IMR-90 (cell line): Measurements from ENCODE around the gene TAPT1. TPM values are rescaled to one million over a fixed set of nuclear protein-coding genes. Genes with fewer than 3 reads are reported as not detected.

Source experiments
- ATAC-seq: fragments of 200-7000 bp; cut with Tn5 transposase; 2 replicates; pipeline ENCODE4 v1.9.1; 2020; ENCODE audit warnings: low read depth, mild to moderate bottlenecking, moderate library complexity
- BruUV-seq: library from RNA; stranded (reverse); fragments of 400-500 nt; replicated peaks from 2 replicates; lab custom pipeline; 2021; lab: Mats Ljungman, UMichigan
- CTCF ChIA-PET: fragments of 300-600 bp; formaldehyde crosslinking; extraction: SDS; loops from one replicate; lab custom pipeline; 2021; ENCODE audit warnings: antibody characterized with exemption; lab: Yijun Ruan, JAX
- POLR2A ChIA-PET: fragments of 300-600 bp; sonication (Branson Sonifier 250); formaldehyde crosslinking; loops from one replicate; lab custom pipeline; 2022; ENCODE audit warnings: antibody characterized with exemption; ENCODE audit not compliant: unreplicated experiment; lab: Charles Lee
- DNase-seq: peaks from one replicate; pipeline ENCODE4 v3.0.0; 2013
- H2AFZ ChIP-seq: replicated peaks from 2 replicates; pipeline ENCODE3; 2013; ENCODE audit warnings: low read length, mild to moderate bottlenecking; ENCODE audit not compliant: poor library complexity
- H2AK5ac ChIP-seq: 2 replicates; pipeline ENCODE4 v1.6.1; 2013; ENCODE audit warnings: low read depth, low read length, inconsistent platforms
- H2AK9ac ChIP-seq: replicated peaks from 2 replicates; pipeline ENCODE3; 2013; ENCODE audit warnings: mild to moderate bottlenecking, low read depth, low read length, moderate library complexity; ENCODE audit not compliant: poor library complexity
- H2BK120ac ChIP-seq: 2 replicates; pipeline ENCODE4 v1.6.1; 2013; ENCODE audit warnings: low read depth, low read length, inconsistent platforms
- H2BK15ac ChIP-seq: 3 replicates; pipeline ENCODE4 v1.6.1; 2013; ENCODE audit warnings: low read depth, low read length, inconsistent platforms
- H2BK20ac ChIP-seq: 2 replicates; pipeline ENCODE4 v1.6.1; 2013; ENCODE audit warnings: low read depth, mild to moderate bottlenecking, inconsistent platforms, low read length, moderate library complexity
- H2BK5ac ChIP-seq: 2 replicates; pipeline ENCODE4 v1.6.1; 2013; ENCODE audit warnings: mild to moderate bottlenecking, low read depth, low read length, inconsistent platforms; ENCODE audit not compliant: poor library complexity, severe bottlenecking
- H3K14ac ChIP-seq: replicated peaks from 2 replicates; pipeline ENCODE4 v1.6.1; 2013; ENCODE audit warnings: low read depth, low read length, inconsistent platforms
- H3K18ac ChIP-seq: 2 replicates; pipeline ENCODE4 v1.6.1; 2013; ENCODE audit warnings: low read depth, low read length, control low read depth
- H3K23ac ChIP-seq: 2 replicates; pipeline ENCODE4 v1.6.1; 2013; ENCODE audit warnings: low read depth, low read length, inconsistent platforms
- H3K27ac ChIP-seq: 2 replicates; pipeline ENCODE4 v1.5.1; 2013; ENCODE audit warnings: mild to moderate bottlenecking, control low read depth, low read length; ENCODE audit not compliant: insufficient read depth
- H3K27me3 ChIP-seq: 2 replicates; pipeline ENCODE4 v1.6.1; 2013; ENCODE audit warnings: low read length; ENCODE audit not compliant: control insufficient read depth, insufficient read depth
- H3K36me3 ChIP-seq: 2 replicates; pipeline ENCODE4 v1.6.1; 2013; ENCODE audit warnings: low read length, mixed read lengths; ENCODE audit not compliant: control insufficient read depth, insufficient read depth
- H3K4ac ChIP-seq: 2 replicates; pipeline ENCODE4 v1.6.1; 2013; ENCODE audit warnings: low read depth, low read length, inconsistent platforms
- H3K4me1 ChIP-seq: 2 replicates; pipeline ENCODE4 v1.6.1; 2013; ENCODE audit warnings: low read length, mixed read lengths; ENCODE audit not compliant: control insufficient read depth, insufficient read depth
- H3K4me2 ChIP-seq: 2 replicates; pipeline ENCODE4 v1.6.1; 2013; ENCODE audit warnings: low read depth, mild to moderate bottlenecking, control low read depth, low read length, moderate library complexity
- H3K4me3 ChIP-seq: 2 replicates; pipeline ENCODE4 v1.5.1; 2013; ENCODE audit warnings: low read depth, mild to moderate bottlenecking, control low read depth, low read length, moderate library complexity; ENCODE audit not compliant: insufficient read depth
- H3K56ac ChIP-seq: 2 replicates; pipeline ENCODE4 v1.6.1; 2013; ENCODE audit warnings: low read length, inconsistent platforms; ENCODE audit not compliant: insufficient read depth; ENCODE audit errors: extremely low read depth
- H3K79me1 ChIP-seq, 2 experiments: 2 replicates each; pipeline ENCODE4 v1.6.1; 2013; ENCODE audit warnings: low read length in 2 of 2, inconsistent platforms in 1 of 2, low read depth in 1 of 2
- H3K9ac ChIP-seq: 2 replicates; pipeline ENCODE4 v1.6.1; 2013; ENCODE audit warnings: low read depth, low read length, control low read depth
- H3K9me1 ChIP-seq: 2 replicates; pipeline ENCODE4 v1.6.1; 2013; ENCODE audit warnings: low read length, inconsistent platforms; ENCODE audit not compliant: insufficient read depth
- H3K9me3 ChIP-seq: 2 replicates; pipeline ENCODE4 v1.6.1; 2013; ENCODE audit warnings: low read length; ENCODE audit not compliant: control insufficient read depth, insufficient read depth
- H4K20me1 ChIP-seq: 2 replicates; pipeline ENCODE4 v1.6.1; 2013; ENCODE audit warnings: low read length, inconsistent platforms; ENCODE audit not compliant: insufficient read depth
- H4K5ac ChIP-seq: 2 replicates; pipeline ENCODE4 v1.6.1; 2013; ENCODE audit warnings: mild to moderate bottlenecking, low read depth, low read length, control low read depth
- H4K8ac ChIP-seq, 2 experiments: 2 replicates each; pipeline ENCODE4 v1.6.1; 2013; ENCODE audit warnings: low read depth in 2 of 2, low read length in 2 of 2, control low read depth in 1 of 2, inconsistent platforms in 1 of 2
- H4K91ac ChIP-seq: 2 replicates; pipeline ENCODE4 v1.6.1; 2013; ENCODE audit warnings: low read depth, low read length, inconsistent platforms; ENCODE audit not compliant: insufficient read depth
- CHD1 ChIP-seq: IDR thresholded peaks from 2 replicates; pipeline ENCODE4 v1.6.1; 2012; ENCODE audit warnings: low read depth, low read length, improper control_type of control experiment
- FOS ChIP-seq: fragments of 150-350 bp; IDR thresholded peaks from 2 replicates; pipeline ENCODE4 v1.6.1; 2016; ENCODE audit warnings: low read depth, low read length
- MAZ ChIP-seq: IDR thresholded peaks from 2 replicates; pipeline ENCODE4 v1.6.1; 2012; ENCODE audit warnings: low read depth, mild to moderate bottlenecking, low read length, improper control_type of control experiment, moderate library complexity, borderline replicate concordance
- NFE2L2 ChIP-seq: fragments of 150-350 bp; IDR thresholded peaks from 2 replicates; pipeline ENCODE4 v1.6.1; 2016; ENCODE audit warnings: low read depth, mild to moderate bottlenecking, low read length
- RAD21 ChIP-seq: IDR thresholded peaks from 2 replicates; pipeline ENCODE4 v1.6.1; 2012; ENCODE audit warnings: low read length, improper control_type of control experiment
- SMC3 ChIP-seq: fragments of 150-350 bp; IDR thresholded peaks from 2 replicates; pipeline ENCODE4 v1.6.1; 2016; ENCODE audit warnings: low read depth, mild to moderate bottlenecking, antibody characterized with exemption, low read length, moderate library complexity
- USF2 ChIP-seq: fragments of 150-350 bp; IDR thresholded peaks from 2 replicates; pipeline ENCODE4 v1.6.1; 2017; ENCODE audit warnings: mild to moderate bottlenecking, antibody characterized with exemption, low read length, low read depth
- WGBS, 2 experiments: methylation state at CpG; one replicate each; pipeline versions ENCODE4 v1.1.5 to v1.1.7; 2013; ENCODE audit warnings: missing lambda C conversion rate in 2 of 2; ENCODE audit not compliant: insufficient read length in 1 of 2; ENCODE audit errors: extremely low coverage in 2 of 2; 5-methylcytosine and 5-hydroxymethylcytosine counted together
- dilution Hi-C: fragments of 300-500 bp; cut with HindIII; formaldehyde crosslinking; loops from one replicate; pipeline ENCODE4 v1.14.3; 2018; ENCODE audit warnings: low sequenced_read_pairs; ENCODE audit not compliant: unreplicated experiment
- in situ Hi-C: fragments of 300-500 bp; cut with MboI; formaldehyde crosslinking; loops from 3 replicates; pipeline ENCODE4 v1.14.3; 2019; ENCODE audit warnings: low sequenced_read_pairs, inconsistent platforms, mixed read lengths
- intact Hi-C: fragments of 100-400 bp; cut with micrococcal nuclease; formaldehyde crosslinking; loops from 2 replicates; pipeline ENCODE4 v1.10.0; 2022
- polyA plus RNA-seq, 3 experiments: library from polyadenylated mRNA; depleted of rRNA; stranded (reverse); fragments of >200 nt; gene quantifications; 2 replicates each; pipeline ENCODE4 v1.2.3, GENCODE V29; 2012; ENCODE audit warnings: low replicate concordance in 1 of 3
- total RNA-seq: library from RNA; depleted of rRNA; stranded (reverse); fragments of >200 nt; gene quantifications from 2 replicates; pipeline ENCODE4 v1.2.3, GENCODE V29; 2012
- TF ChIP-seq, protein P1 (sequence below): conservative IDR thresholded peaks from 2 replicates; pipeline ENCODE4 v1.5.1; 2012; ENCODE audit warnings: mild to moderate bottlenecking, low read depth, low read length, improper control_type of control experiment

The TAPT1 gene
- total and polyA plus RNA-seq, 2 of the 4 experiments (the other 2 are of a cell fraction): 5.6 to 12.2 TPM

GRCh38 chr4:16270454-16271328, 44.4 kb upstream of the TAPT1 start:
- H3K4me1 ChIP-seq: no peaks in the 10 kb centered on the region
- ChIA-PET CTCF (no interaction called here), POLR2A (no interaction called here)
- no peak overlapping the region for H3K14ac ChIP-seq
- intact Hi-C loops (no loop called here), dilution Hi-C loops (no loop called here), in situ Hi-C loops (no loop called here)
- BruUV-seq: no TSS peak
- H3K56ac ChIP-seq: no peak overlapping the region
- no peak overlapping the region for H3K4ac ChIP-seq
- H4K5ac ChIP-seq: no peak overlapping the region
- no peak overlapping the region for H2AFZ ChIP-seq
- ATAC-seq (no peak), DNase-seq (no peak)
- H3K18ac ChIP-seq: no peak overlapping the region
- H2AK9ac ChIP-seq: no peak overlapping the region
- H3K79me1 ChIP-seq: no peaks in the 10 kb centered on the region
- no peak overlapping the region for H2BK15ac ChIP-seq
- no peak overlapping the region for H3K27ac ChIP-seq
- no peak overlapping the region for H3K4me3 ChIP-seq
- no peak overlapping the region for H2BK20ac ChIP-seq
- no peak overlapping the region for H2BK120ac ChIP-seq
- no peak overlapping the region for H3K23ac ChIP-seq
- 60% methylated on average over 1 of the region's 6 CpGs; no CpG with 5 or more reads in 1 of the 2 experiments for WGBS, 2 experiments
- no peak overlapping the region for H2AK5ac ChIP-seq
- H3K9ac ChIP-seq: no peak overlapping the region
- no peak overlapping the region for H2BK5ac ChIP-seq
- H3K36me3 ChIP-seq: no peaks in the 10 kb centered on the region
- H4K91ac ChIP-seq: no peak overlapping the region
- no peaks in the 10 kb centered on the region for H4K20me1 ChIP-seq
- TF ChIP-seq USF2 (no peak), CHD1 (no peak), RAD21 (no peak), SMC3 (no peak), NFE2L2 (no peak), FOS (no peak), MAZ (no peak)
- TF ChIP-seq, protein P1, sequence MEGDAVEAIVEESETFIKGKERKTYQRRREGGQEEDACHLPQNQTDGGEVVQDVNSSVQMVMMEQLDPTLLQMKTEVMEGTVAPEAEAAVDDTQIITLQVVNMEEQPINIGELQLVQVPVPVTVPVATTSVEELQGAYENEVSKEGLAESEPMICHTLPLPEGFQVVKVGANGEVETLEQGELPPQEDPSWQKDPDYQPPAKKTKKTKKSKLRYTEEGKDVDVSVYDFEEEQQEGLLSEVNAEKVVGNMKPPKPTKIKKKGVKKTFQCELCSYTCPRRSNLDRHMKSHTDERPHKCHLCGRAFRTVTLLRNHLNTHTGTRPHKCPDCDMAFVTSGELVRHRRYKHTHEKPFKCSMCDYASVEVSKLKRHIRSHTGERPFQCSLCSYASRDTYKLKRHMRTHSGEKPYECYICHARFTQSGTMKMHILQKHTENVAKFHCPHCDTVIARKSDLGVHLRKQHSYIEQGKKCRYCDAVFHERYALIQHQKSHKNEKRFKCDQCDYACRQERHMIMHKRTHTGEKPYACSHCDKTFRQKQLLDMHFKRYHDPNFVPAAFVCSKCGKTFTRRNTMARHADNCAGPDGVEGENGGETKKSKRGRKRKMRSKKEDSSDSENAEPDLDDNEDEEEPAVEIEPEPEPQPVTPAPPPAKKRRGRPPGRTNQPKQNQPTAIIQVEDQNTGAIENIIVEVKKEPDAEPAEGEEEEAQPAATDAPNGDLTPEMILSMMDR: no peak
- no peak overlapping the region for H4K8ac ChIP-seq
- no peak overlapping the region for H3K4me2 ChIP-seq
- no peaks in the 10 kb centered on the region for H3K9me1 ChIP-seq
- peaks cover 11% of the 10 kb centered on the region for H3K27me3 ChIP-seq
- H3K9me3 ChIP-seq: no peaks in the 10 kb centered on the region
